Testis (tissue), 2 donors: ENCODE data around the gene MIB2.

Experiments used
- POLR2A ChIP-seq: fragments of 450-650 bp; IDR thresholded peaks from one replicate; pipeline ENCODE4 v1.6.1; 2017; ENCODE audit warnings: antibody characterized with exemption, mild to moderate bottlenecking, moderate library complexity
- TF ChIP-seq, protein P1 (sequence below), 3 experiments: fragments of 450-650 bp in 2 of 3; fragments of 200-600 bp in 1 of 3; sonication (generic) in 1 of 3; IDR thresholded peaks; one replicate each; pipeline ENCODE4 v1.5.1; 2016 to 2019; ENCODE audit warnings: antibody characterized with exemption in 3 of 3, mild to moderate bottlenecking in 2 of 3, moderate library complexity in 1 of 3

DNA sequence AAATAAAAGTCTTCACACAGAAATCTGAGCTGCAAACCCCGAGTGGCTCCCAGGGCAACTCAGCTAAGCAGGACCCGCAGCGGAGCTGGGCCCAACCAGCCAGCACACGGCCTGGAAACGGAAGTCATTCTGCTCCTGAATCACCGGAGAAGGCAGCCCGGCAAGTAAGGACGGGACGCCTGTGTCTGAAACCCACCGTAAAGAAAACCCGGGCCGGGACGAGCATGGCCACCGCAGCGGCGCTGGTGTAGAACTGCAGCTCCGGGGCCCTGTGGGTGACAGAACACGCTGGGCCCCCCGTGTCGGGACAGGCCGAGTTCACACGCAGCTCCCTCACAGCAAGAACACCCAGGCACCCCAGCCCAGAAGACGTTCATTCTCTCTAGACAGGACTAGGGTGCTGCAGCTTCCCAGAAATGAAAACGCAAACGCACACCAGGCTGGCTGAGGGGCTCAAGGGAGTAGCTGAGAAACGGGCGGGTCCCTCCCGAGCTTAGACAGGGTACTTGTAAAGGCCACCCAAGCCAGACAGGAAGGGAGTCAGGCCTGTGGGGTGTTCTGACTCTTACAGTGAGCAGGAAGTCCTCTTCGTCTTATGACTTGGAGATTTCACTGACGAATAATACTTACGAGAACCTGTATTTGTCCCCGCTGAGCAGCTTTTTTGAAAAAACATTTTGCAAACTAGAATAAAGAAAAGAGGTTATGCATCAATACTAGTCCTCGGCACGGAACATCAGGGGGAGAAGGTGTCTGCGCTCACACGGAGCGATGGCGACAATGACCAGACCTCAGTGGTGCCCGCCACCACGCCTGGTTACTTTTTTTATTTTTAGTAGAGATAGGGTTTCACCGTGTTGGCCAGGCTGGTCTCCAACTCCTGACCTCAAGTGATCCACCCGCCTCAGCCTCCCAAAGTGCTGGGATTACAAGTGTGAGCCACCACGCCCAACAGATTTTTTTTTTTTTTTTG is 54.5 kb downstream of the MIB2 start:
- TF ChIP-seq, protein P1, sequence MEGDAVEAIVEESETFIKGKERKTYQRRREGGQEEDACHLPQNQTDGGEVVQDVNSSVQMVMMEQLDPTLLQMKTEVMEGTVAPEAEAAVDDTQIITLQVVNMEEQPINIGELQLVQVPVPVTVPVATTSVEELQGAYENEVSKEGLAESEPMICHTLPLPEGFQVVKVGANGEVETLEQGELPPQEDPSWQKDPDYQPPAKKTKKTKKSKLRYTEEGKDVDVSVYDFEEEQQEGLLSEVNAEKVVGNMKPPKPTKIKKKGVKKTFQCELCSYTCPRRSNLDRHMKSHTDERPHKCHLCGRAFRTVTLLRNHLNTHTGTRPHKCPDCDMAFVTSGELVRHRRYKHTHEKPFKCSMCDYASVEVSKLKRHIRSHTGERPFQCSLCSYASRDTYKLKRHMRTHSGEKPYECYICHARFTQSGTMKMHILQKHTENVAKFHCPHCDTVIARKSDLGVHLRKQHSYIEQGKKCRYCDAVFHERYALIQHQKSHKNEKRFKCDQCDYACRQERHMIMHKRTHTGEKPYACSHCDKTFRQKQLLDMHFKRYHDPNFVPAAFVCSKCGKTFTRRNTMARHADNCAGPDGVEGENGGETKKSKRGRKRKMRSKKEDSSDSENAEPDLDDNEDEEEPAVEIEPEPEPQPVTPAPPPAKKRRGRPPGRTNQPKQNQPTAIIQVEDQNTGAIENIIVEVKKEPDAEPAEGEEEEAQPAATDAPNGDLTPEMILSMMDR (IDR thresholded peaks at IDR 0.05): no peak
- TF ChIP-seq POLR2A: no peak
